CD14-positive monocyte (primary cell): Measurements from ENCODE around the gene NECAB3. TPM values are rescaled to one million over a fixed set of nuclear protein-coding genes. Genes with fewer than 3 reads are reported as not detected.

Experiments used
- DNase-seq, 3 donors: peaks; one replicate each; pipeline ENCODE4 v3.0.0-alpha.2; 2011 to 2022
- H2AFZ ChIP-seq: 2 replicates; pipeline ENCODE4 v1.6.0; 2012; ENCODE audit warnings: mild to moderate bottlenecking, low read depth, low read length, inconsistent platforms; ENCODE audit not compliant: insufficient read depth, poor library complexity, severe bottlenecking
- H3K27ac ChIP-seq, 2 donors: 1 replicate in 1 of 2; 2 replicates in 1 of 2; pipeline ENCODE4 v1.5.1; 2012 to 2013; ENCODE audit warnings: low read length in 2 of 2, control low read depth in 1 of 2, inconsistent platforms in 1 of 2, low read depth in 1 of 2, mild to moderate bottlenecking in 1 of 2
- H3K27me3 ChIP-seq, 2 donors: one replicate each; pipeline versions ENCODE4 v1.6.0 to v1.6.1; 2011 to 2013; ENCODE audit warnings: low read length in 2 of 2; ENCODE audit not compliant: control insufficient read depth in 2 of 2, insufficient read depth in 2 of 2
- H3K36me3 ChIP-seq, 2 donors: replicated peaks in 1 of 2; 1 replicate in 1 of 2; 2 replicates in 1 of 2; pipeline versions ENCODE4 v1.5.1 to v1.6.1; 2012 to 2013; ENCODE audit warnings: low read length in 2 of 2, control low read depth in 1 of 2, inconsistent platforms in 1 of 2, mild to moderate bottlenecking in 1 of 2; ENCODE audit not compliant: insufficient read depth in 2 of 2, control insufficient read depth in 1 of 2
- H3K4me1 ChIP-seq, 2 donors: 1 replicate in 1 of 2; 2 replicates in 1 of 2; pipeline versions ENCODE4 v1.5.1 to v1.6.1; 2012 to 2013; ENCODE audit warnings: low read length in 2 of 2, control low read depth in 1 of 2, inconsistent platforms in 1 of 2, mild to moderate bottlenecking in 1 of 2, moderate library complexity in 1 of 2; ENCODE audit not compliant: insufficient read depth in 2 of 2, control insufficient read depth in 1 of 2
- H3K4me2 ChIP-seq: replicated peaks from 2 replicates; pipeline ENCODE3; 2012; ENCODE audit warnings: low read length, moderate library complexity, mild to moderate bottlenecking; ENCODE audit not compliant: poor library complexity, severe bottlenecking; ENCODE audit errors: extremely low read depth
- H3K4me3 ChIP-seq, 3 experiments: fragments of 200-600 bp in 1 of 3; sonication (generic) in 1 of 3; replicated peaks in 1 of 3; 1 replicate in 2 of 3; 2 replicates in 1 of 3; pipeline ENCODE4 v1.5.1; 2011 to 2013; ENCODE audit warnings: low read length in 3 of 3, mild to moderate bottlenecking in 3 of 3, control low read depth in 2 of 3, low read depth in 2 of 3, inconsistent platforms in 1 of 3, moderate library complexity in 1 of 3
- H3K79me2 ChIP-seq: 2 replicates; pipeline ENCODE4 v1.6.0; 2012; ENCODE audit warnings: mild to moderate bottlenecking, control low read depth, inconsistent platforms, low read length, moderate library complexity; ENCODE audit not compliant: insufficient read depth
- H3K9ac ChIP-seq: 2 replicates; pipeline ENCODE4 v1.6.0; 2017; ENCODE audit warnings: low read length, mild to moderate bottlenecking; ENCODE audit not compliant: insufficient read depth, poor library complexity, severe bottlenecking
- H3K9me3 ChIP-seq, 2 donors: replicated peaks in 1 of 2; 1 replicate in 1 of 2; 2 replicates in 1 of 2; pipeline versions ENCODE4 v1.5.1 to v1.6.1; 2012 to 2013; ENCODE audit warnings: low read length in 2 of 2, control low read depth in 1 of 2; ENCODE audit not compliant: control insufficient read depth in 1 of 2, insufficient read depth in 1 of 2
- H4K20me1 ChIP-seq: 2 replicates; pipeline ENCODE4 v1.6.0; 2012; ENCODE audit warnings: mild to moderate bottlenecking, low read length, control low read depth, moderate library complexity; ENCODE audit not compliant: insufficient read depth
- H3K27ac Mint-ChIP-seq, 7 donors: one replicate each; pipeline ENCODE4 v1.8.0; 2020; ENCODE audit warnings: mild to moderate bottlenecking in 7 of 7, mixed read lengths in 7 of 7, moderate library complexity in 6 of 7, inconsistent platforms in 2 of 7
- H3K27me3 Mint-ChIP-seq, 3 donors: one replicate each; pipeline ENCODE4 v1.8.0; 2021 to 2022; ENCODE audit warnings: low read depth in 3 of 3, mild to moderate bottlenecking in 3 of 3, mixed read lengths in 3 of 3, moderate library complexity in 3 of 3, inconsistent platforms in 1 of 3
- H3K36me3 Mint-ChIP-seq, 2 donors: one replicate each; pipeline ENCODE4 v1.8.0; 2020; ENCODE audit warnings: mixed read lengths in 2 of 2, inconsistent platforms in 1 of 2, mild to moderate bottlenecking in 1 of 2
- H3K4me1 Mint-ChIP-seq: one replicate; pipeline ENCODE4 v1.8.0; 2020; ENCODE audit warnings: mild to moderate bottlenecking, mixed read lengths
- H3K4me3 Mint-ChIP-seq, 2 donors: one replicate each; pipeline ENCODE4 v1.8.0; 2020; ENCODE audit warnings: mild to moderate bottlenecking in 2 of 2, mixed read lengths in 2 of 2, moderate library complexity in 1 of 2
- H3K9me3 Mint-ChIP-seq, 7 donors: one replicate each; pipeline ENCODE4 v1.8.0; 2020 to 2022; ENCODE audit warnings: mixed read lengths in 7 of 7, mild to moderate bottlenecking in 6 of 7, moderate library complexity in 6 of 7, inconsistent platforms in 2 of 7
- WGBS: methylation state at CpG from one replicate; pipeline ENCODE4 v1.1.5; 2013; ENCODE audit warnings: missing lambda C conversion rate; ENCODE audit not compliant: insufficient coverage; 5-methylcytosine and 5-hydroxymethylcytosine counted together
- intact Hi-C, 2 donors: fragments of 100-400 bp; cut with micrococcal nuclease; formaldehyde crosslinking; loops; one replicate each; pipeline versions ENCODE4 v1.15.0 to v1.15.1; 2023
- polyA plus RNA-seq, 3 donors: library from polyadenylated mRNA; depleted of rRNA in 1 of 3; unstranded in 2 of 3; stranded (reverse) in 1 of 3; fragments of 300-500 nt in 2 of 3; fragments of >200 nt in 1 of 3; fragmentation: Illumina TruSeq in 2 of 3; gene quantifications; 1 replicate in 2 of 3; 2 replicates in 1 of 3; pipeline ENCODE4 v1.2.3, GENCODE V29; 2012 to 2021
- TF ChIP-seq, protein P1 (sequence below): fragments of 200-600 bp; IDR thresholded peaks from one replicate; pipeline ENCODE4 v1.8.0; 2022; ENCODE audit warnings: antibody characterized with exemption, mild to moderate bottlenecking

NECAB3 gene
- polyA plus RNA-seq, 3 donors = 1.3 to 12.8 (median 1.8) TPM

DNA sequence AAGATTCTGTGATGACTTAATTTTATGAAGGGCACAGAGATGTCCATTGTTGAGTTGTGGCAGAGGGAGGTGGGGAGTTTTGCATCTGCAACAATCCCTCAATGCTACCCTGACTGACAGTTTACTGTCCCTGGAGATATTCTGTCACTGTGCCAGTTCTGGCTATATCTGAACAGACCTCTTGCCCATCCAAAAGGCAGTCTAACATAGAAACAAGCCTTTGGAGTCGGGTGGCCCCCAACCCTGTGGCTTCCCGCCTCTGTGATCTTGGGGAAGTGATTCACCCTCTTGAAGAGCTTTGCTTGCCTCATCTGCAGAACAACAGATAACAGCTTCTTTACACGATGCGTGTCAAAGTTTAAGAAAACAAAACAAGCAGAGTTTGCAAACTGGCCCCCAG, 15.7 kb upstream of the NECAB3 start:
- Mint-ChIP-seq H3K27me3 (no peaks in the 10 kb centered on the region), H3K4me1 (peaks cover 42% of the 10 kb centered on the region), H3K36me3 (no peaks in the 10 kb centered on the region), H3K27ac (peak overlapping the region in 4 of 7 donors; percentile 21 to 68 (median 37)), H3K9me3 (no peaks in the 10 kb centered on the region), H3K4me3 (peak overlapping the region; percentile 47 to 76)
- Histone ChIP-seq H3K27ac (no peak overlapping the region), H3K36me3 (no peaks in the 10 kb centered on the region), H3K9ac (no peak overlapping the region), H2AFZ (peak overlapping the region; percentile 48), H3K27me3 (no peaks in the 10 kb centered on the region), H3K4me1 (peaks cover 25 to 40% of the 10 kb centered on the region in 2 donors), H3K4me3 (peak overlapping the region in 1 of 3 experiments; percentile 38), H3K4me2 (peak overlapping the region; percentile 48), H3K9me3 (no peaks in the 10 kb centered on the region), H3K79me2 (peaks cover 8% of the 10 kb centered on the region), H4K20me1 (no peaks in the 10 kb centered on the region)
- intact Hi-C loops = loop anchor here (5.0 to 10.0 kb wide), 2 partner anchors 32 to 45 kb away; partner anchors contain the start of genes PXMP4 (in 1 of the 2) and ZNF341 (in 1 of the 2)
- TF ChIP-seq, protein P1, sequence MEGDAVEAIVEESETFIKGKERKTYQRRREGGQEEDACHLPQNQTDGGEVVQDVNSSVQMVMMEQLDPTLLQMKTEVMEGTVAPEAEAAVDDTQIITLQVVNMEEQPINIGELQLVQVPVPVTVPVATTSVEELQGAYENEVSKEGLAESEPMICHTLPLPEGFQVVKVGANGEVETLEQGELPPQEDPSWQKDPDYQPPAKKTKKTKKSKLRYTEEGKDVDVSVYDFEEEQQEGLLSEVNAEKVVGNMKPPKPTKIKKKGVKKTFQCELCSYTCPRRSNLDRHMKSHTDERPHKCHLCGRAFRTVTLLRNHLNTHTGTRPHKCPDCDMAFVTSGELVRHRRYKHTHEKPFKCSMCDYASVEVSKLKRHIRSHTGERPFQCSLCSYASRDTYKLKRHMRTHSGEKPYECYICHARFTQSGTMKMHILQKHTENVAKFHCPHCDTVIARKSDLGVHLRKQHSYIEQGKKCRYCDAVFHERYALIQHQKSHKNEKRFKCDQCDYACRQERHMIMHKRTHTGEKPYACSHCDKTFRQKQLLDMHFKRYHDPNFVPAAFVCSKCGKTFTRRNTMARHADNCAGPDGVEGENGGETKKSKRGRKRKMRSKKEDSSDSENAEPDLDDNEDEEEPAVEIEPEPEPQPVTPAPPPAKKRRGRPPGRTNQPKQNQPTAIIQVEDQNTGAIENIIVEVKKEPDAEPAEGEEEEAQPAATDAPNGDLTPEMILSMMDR = no peak
- DNase-seq = peak in 2 of 3 donors; percentile 16 to 27
- WGBS = 0% methylated on average over 1 of the region's 4 CpGs

DNA sequence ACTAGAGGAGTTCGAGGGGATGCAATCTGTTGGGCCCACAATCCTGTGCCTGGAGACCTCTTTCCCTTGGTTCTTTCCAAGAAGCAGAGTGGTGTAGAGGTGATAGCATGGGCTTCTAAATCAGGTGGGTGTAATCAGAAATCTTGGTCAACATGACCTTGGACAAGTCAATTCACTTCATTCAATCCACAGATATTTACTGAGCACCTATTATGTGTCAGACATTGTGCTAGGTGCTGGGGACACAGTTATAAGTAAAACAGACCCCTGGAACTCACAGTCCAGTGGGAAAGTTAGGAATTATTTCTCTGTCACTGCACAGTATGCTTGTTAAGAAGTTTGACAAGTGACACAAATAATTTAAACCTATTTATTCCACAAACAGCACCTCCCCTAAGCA, 15.3 kb upstream of the NECAB3 start:
- Histone ChIP-seq H3K9ac (no peak overlapping the region), H3K4me2 (no peak overlapping the region), H4K20me1 (no peaks in the 10 kb centered on the region), H3K27me3 (no peaks in the 10 kb centered on the region), H3K9me3 (no peaks in the 10 kb centered on the region), H3K4me3 (no peak overlapping the region), H3K79me2 (peaks cover 12% of the 10 kb centered on the region), H3K27ac (no peak overlapping the region), H3K36me3 (no peaks in the 10 kb centered on the region), H3K4me1 (peaks cover 29 to 45% of the 10 kb centered on the region in 2 donors), H2AFZ (no peak overlapping the region)
- TF ChIP-seq, protein P1 = no peak
- DNase-seq = no peak
- intact Hi-C loops = loop anchor here (5.0 to 10.0 kb wide), 2 partner anchors 33 to 45 kb away; partner anchors contain the start of genes PXMP4 (in 1 of the 2) and ZNF341 (in 1 of the 2)
- Mint-ChIP-seq H3K27me3 (no peaks in the 10 kb centered on the region), H3K4me3 (no peak overlapping the region), H3K36me3 (no peaks in the 10 kb centered on the region), H3K9me3 (no peaks in the 10 kb centered on the region), H3K4me1 (peaks cover 47% of the 10 kb centered on the region), H3K27ac (no peak overlapping the region)
- WGBS = no CpG with 5 or more reads among the region's 1 CpG
